ENCODE results near the gene RBM20. TPM values are rescaled to one million over a fixed set of nuclear protein-coding genes. Genes with fewer than 3 reads are reported as not detected.

RBM20 gene
- total and polyA plus RNA-seq, 2 of the 13 experiments (the other 11 are each of a cell fraction or from before 2014, with no cell fraction given) = 0.02 to 0.22 TPM

DNA sequence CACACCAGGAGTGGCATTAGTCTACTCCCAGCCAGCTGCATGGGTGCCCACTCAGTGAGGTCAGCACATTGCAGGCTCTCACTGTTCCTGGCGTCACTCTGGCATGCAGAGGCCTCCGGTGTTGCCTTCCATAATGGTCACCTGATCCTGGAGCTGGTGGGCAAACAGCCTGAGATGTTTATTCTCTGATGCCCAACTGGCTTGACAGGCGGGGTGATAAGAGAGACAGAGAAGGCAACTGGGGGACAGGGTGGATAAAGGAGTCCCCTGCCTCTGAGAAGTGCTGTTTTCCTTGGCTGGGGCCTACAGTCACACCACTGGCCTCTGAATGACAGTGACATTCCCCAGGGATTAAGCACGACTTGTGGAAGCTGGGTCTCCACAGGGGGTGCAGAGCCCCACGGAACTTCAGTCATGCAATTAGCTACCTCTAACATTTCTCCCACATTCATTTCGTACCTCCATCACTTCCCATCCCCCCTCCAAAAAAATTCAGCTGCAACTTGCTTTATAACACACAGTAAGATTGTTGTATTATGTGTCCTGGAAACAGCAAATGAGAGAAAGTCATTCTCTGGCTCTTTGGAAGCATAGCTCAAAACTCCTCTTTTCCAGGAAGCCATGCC lies 7.1 kb upstream of the RBM20 start:
- Histone ChIP-seq H4K20me1 (ENCODE audit: insufficient read depth, low read length) (no peaks in the 10 kb centered on the region), H3K4me1 (ENCODE audit: insufficient read depth, low read length) (peaks cover 6% of the 10 kb centered on the region), H3K27me3 (ENCODE audit: control insufficient read depth in 1 of 2, insufficient read depth in 2 of 2, low read length in 2 of 2) (peaks cover 0 to 16% of the 10 kb centered on the region in 2 experiments; a peak in 3 of 5 replicates), H3K9ac (ENCODE audit: insufficient read depth, low read depth, low read length) (no peak overlapping the region), H2AFZ (ENCODE audit: low read length) (no peak overlapping the region), H3K79me2 (ENCODE audit: insufficient read depth, low read length) (no peaks in the 10 kb centered on the region), H3K9me3 (ENCODE audit: low read length) (no peaks in the 10 kb centered on the region), H3K4me2 (ENCODE audit: low read depth, low read length) (no peak overlapping the region), H3K4me3 (replicated peaks in 1 of 3; ENCODE audit: insufficient read depth in 1 of 3, low read depth in 2 of 3, low read length in 3 of 3) (no peak overlapping the region), H3K36me3 (replicated peaks in 1 of 2; ENCODE audit: control insufficient read depth in 1 of 2, insufficient read depth in 2 of 2, low read length in 2 of 2) (no peaks in the 10 kb centered on the region), H3K27ac (ENCODE audit: extremely low read length, insufficient read depth, low read length) (no peak overlapping the region)
- intact Hi-C loops (cut with micrococcal nuclease; ENCODE audit: unreplicated experiment) = no loop called here
- in situ Hi-C loops (cut with HindIII; ENCODE audit: extremely low pct_ligation_motif_present, low pct_unique_long_range_greater_than_20kb) = no loop called here
- no TSS peak for BruUV-seq (replicated peaks)
- ChIA-PET POLR2A (no interaction called here), CTCF (ENCODE audit: low intra/inter-chr PET ratio, low total read pairs) (no interaction called here)
- WGBS (ENCODE audit: low lambda C conversion rate) = 0% methylated on average over 3 of the region's 6 CpGs
- DNase-seq (ENCODE audit: low spot score) = peak; percentile 15
- FAIRE-seq = no peak
- peak; percentile 34; the same call in 2 of the 3 replicates for ATAC-seq
- TF ChIP-seq MEF2D (CRISPR knock-in tag; IDR thresholded peaks at IDR 0.05) = no peak
- TF ChIP-seq, protein P1, sequence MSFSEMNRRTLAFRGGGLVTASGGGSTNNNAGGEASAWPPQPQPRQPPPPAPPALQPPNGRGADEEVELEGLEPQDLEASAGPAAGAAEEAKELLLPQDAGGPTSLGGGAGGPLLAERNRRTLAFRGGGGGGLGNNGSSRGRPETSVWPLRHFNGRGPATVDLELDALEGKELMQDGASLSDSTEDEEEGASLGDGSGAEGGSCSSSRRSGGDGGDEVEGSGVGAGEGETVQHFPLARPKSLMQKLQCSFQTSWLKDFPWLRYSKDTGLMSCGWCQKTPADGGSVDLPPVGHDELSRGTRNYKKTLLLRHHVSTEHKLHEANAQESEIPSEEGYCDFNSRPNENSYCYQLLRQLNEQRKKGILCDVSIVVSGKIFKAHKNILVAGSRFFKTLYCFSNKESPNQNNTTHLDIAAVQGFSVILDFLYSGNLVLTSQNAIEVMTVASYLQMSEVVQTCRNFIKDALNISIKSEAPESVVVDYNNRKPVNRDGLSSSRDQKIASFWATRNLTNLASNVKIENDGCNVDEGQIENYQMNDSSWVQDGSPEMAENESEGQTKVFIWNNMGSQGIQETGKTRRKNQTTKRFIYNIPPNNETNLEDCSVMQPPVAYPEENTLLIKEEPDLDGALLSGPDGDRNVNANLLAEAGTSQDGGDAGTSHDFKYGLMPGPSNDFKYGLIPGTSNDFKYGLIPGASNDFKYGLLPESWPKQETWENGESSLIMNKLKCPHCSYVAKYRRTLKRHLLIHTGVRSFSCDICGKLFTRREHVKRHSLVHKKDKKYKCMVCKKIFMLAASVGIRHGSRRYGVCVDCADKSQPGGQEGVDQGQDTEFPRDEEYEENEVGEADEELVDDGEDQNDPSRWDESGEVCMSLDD (CRISPR knock-in tag; IDR thresholded peaks at IDR 0.05; ENCODE audit: borderline replicate concordance) = no peak
- TF ChIP-seq, protein P2, sequence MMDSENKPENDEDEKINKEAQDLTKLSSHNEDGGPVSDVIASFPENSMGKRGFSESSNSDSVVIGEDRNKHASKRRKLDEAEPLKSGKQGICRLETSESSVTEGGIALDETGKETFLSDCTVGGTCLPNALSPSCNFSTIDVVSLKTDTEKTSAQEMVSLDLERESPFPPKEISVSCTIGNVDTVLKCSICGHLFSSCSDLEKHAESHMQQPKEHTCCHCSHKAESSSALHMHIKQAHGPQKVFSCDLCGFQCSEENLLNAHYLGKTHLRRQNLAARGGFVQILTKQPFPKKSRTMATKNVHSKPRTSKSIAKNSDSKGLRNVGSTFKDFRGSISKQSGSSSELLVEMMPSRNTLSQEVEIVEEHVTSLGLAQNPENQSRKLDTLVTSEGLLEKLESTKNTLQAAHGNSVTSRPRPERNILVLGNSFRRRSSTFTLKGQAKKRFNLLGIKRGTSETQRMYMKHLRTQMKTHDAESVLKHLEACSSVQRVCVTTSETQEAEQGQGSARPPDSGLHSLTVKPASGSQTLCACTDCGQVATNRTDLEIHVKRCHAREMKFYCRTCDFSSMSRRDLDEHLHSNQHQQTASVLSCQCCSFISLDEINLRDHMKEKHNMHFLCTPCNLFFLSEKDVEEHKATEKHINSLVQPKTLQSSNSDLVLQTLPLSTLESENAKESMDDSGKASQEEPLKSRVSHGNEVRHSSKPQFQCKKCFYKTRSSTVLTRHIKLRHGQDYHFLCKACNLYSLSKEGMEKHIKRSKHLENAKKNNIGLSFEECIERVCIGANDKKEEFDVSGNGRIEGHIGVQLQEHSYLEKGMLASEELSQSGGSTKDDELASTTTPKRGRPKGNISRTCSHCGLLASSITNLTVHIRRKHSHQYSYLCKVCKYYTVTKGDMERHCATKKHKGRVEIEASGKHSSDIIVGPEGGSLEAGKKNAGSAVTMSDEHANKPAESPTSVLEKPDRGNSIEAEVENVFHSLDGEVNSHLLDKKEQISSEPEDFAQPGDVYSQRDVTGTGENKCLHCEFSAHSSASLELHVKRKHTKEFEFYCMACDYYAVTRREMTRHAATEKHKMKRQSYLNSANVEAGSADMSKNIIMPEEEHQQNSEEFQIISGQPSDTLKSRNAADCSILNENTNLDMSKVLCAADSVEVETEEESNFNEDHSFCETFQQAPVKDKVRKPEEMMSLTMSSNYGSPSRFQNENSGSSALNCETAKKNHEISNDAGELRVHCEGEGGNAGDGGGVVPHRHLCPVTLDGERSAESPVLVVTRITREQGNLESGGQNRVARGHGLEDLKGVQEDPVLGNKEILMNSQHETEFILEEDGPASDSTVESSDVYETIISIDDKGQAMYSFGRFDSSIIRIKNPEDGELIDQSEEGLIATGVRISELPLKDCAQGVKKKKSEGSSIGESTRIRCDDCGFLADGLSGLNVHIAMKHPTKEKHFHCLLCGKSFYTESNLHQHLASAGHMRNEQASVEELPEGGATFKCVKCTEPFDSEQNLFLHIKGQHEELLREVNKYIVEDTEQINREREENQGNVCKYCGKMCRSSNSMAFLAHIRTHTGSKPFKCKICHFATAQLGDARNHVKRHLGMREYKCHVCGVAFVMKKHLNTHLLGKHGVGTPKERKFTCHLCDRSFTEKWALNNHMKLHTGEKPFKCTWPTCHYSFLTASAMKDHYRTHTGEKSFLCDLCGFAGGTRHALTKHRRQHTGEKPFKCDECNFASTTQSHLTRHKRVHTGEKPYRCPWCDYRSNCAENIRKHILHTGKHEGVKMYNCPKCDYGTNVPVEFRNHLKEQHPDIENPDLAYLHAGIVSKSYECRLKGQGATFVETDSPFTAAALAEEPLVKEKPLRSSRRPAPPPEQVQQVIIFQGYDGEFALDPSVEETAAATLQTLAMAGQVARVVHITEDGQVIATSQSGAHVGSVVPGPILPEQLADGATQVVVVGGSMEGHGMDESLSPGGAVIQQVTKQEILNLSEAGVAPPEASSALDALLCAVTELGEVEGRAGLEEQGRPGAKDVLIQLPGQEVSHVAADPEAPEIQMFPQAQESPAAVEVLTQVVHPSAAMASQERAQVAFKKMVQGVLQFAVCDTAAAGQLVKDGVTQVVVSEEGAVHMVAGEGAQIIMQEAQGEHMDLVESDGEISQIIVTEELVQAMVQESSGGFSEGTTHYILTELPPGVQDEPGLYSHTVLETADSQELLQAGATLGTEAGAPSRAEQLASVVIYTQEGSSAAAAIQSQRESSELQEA (CRISPR knock-in tag; IDR thresholded peaks at IDR 0.05; ENCODE audit: not compliant biosample characterization) = no peak
- TF ChIP-seq RBM22 (optimal IDR thresholded peaks at IDR 0.05; ENCODE audit: low read length) = no peak
- TF ChIP-seq CBX5 (CRISPR knock-in tag; IDR thresholded peaks at IDR 0.05; ENCODE audit: borderline replicate concordance) = no peak
- TF ChIP-seq ZNF468 (CRISPR knock-in tag; IDR thresholded peaks at IDR 0.05) = no peak
- TF ChIP-seq, protein P3, sequence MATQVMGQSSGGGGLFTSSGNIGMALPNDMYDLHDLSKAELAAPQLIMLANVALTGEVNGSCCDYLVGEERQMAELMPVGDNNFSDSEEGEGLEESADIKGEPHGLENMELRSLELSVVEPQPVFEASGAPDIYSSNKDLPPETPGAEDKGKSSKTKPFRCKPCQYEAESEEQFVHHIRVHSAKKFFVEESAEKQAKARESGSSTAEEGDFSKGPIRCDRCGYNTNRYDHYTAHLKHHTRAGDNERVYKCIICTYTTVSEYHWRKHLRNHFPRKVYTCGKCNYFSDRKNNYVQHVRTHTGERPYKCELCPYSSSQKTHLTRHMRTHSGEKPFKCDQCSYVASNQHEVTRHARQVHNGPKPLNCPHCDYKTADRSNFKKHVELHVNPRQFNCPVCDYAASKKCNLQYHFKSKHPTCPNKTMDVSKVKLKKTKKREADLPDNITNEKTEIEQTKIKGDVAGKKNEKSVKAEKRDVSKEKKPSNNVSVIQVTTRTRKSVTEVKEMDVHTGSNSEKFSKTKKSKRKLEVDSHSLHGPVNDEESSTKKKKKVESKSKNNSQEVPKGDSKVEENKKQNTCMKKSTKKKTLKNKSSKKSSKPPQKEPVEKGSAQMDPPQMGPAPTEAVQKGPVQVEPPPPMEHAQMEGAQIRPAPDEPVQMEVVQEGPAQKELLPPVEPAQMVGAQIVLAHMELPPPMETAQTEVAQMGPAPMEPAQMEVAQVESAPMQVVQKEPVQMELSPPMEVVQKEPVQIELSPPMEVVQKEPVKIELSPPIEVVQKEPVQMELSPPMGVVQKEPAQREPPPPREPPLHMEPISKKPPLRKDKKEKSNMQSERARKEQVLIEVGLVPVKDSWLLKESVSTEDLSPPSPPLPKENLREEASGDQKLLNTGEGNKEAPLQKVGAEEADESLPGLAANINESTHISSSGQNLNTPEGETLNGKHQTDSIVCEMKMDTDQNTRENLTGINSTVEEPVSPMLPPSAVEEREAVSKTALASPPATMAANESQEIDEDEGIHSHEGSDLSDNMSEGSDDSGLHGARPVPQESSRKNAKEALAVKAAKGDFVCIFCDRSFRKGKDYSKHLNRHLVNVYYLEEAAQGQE (IDR thresholded peaks at IDR 0.05; ENCODE audit: borderline replicate concordance in 1 of 2, low read depth in 1 of 2, low read length in 2 of 2) = no peak
- no peak for TF ChIP-seq ZNF121 (CRISPR knock-in tag; IDR thresholded peaks at IDR 0.05)
